Tibial artery (tissue), 4 donors: ENCODE data around the gene PCSK5.

ENCODE experiments used
- DNase-seq, 2 donors: peaks; one replicate each; pipeline ENCODE4 v3.0.0-alpha.2; 2019
- H3K27ac ChIP-seq, 2 donors: fragments of 200-600 bp; sonication (generic) in 1 of 2; 1 replicate in 1 of 2; 2 replicates in 1 of 2; pipeline ENCODE4 v1.5.1; 2018 to 2019; ENCODE audit warnings: mild to moderate bottlenecking in 1 of 2
- H3K27me3 ChIP-seq, 2 donors: fragments of 200-600 bp; sonication (generic) in 1 of 2; one replicate each; pipeline versions ENCODE4 v1.5.1 to v1.6.0; 2016 to 2019
- H3K36me3 ChIP-seq, 3 donors: fragments of 200-600 bp; sonication (generic) in 2 of 3; one replicate each; pipeline ENCODE4 v1.5.1; 2016 to 2019; ENCODE audit warnings: mild to moderate bottlenecking in 2 of 3
- H3K4me1 ChIP-seq, 4 donors: fragments of 200-600 bp; sonication (generic) in 2 of 4; 1 replicate in 3 of 4; 2 replicates in 1 of 4; pipeline ENCODE4 v1.5.1; 2016 to 2019
- H3K4me3 ChIP-seq, 2 donors: fragments of 200-600 bp; sonication (generic) in 1 of 2; 1 replicate in 1 of 2; 2 replicates in 1 of 2; pipeline ENCODE4 v1.5.1; 2018 to 2019; ENCODE audit warnings: mild to moderate bottlenecking in 2 of 2
- H3K9me3 ChIP-seq, 3 donors: fragments of 200-600 bp; sonication (generic) in 1 of 3; one replicate each; pipeline ENCODE4 v1.5.1; 2016 to 2019
- intact Hi-C: fragments of 100-400 bp; cut with DNase I; formaldehyde crosslinking; loops from one replicate; pipeline ENCODE4 v1.15.0; 2023; ENCODE audit warnings: low total_unique reads
- TF ChIP-seq, protein P1 (sequence below), 2 experiments: fragments of 200-600 bp in 1 of 2; fragments of 450-650 bp in 1 of 2; IDR thresholded peaks; one replicate each; pipeline ENCODE4 v1.5.1; 2017 to 2019; ENCODE audit warnings: antibody characterized with exemption in 2 of 2, mild to moderate bottlenecking in 1 of 2, moderate library complexity in 1 of 2

Gene PCSK5

GRCh38 chr9:75906531-75906930 lies 16.1 kb downstream of the PCSK5 start:
- peaks cover 0 to 33% (median 6%) of the 10 kb centered on the region in 4 donors for H3K4me1 ChIP-seq
- intact Hi-C loops = no loop called here
- TF ChIP-seq, protein P1, sequence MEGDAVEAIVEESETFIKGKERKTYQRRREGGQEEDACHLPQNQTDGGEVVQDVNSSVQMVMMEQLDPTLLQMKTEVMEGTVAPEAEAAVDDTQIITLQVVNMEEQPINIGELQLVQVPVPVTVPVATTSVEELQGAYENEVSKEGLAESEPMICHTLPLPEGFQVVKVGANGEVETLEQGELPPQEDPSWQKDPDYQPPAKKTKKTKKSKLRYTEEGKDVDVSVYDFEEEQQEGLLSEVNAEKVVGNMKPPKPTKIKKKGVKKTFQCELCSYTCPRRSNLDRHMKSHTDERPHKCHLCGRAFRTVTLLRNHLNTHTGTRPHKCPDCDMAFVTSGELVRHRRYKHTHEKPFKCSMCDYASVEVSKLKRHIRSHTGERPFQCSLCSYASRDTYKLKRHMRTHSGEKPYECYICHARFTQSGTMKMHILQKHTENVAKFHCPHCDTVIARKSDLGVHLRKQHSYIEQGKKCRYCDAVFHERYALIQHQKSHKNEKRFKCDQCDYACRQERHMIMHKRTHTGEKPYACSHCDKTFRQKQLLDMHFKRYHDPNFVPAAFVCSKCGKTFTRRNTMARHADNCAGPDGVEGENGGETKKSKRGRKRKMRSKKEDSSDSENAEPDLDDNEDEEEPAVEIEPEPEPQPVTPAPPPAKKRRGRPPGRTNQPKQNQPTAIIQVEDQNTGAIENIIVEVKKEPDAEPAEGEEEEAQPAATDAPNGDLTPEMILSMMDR (IDR thresholded peaks at IDR 0.05) = no peak

DNA sequence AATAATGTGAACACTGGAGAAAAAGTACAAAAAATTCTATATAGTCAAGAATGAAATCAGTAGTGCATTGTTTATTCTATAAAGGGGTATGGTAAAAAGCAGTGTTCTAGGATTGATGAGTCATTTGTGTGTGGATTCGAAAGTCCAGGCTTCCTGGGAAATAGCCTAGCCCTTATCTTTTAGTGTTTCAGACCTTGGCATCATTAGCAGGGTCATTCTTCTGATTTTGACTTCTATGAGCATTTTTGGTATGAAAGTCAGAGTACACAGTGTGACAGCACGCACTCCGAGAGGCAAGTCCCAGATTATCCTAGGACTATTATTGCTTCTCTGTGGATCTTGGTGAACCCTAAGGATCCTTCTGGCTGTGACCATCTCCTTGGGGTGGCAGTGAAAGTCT lies 16.9 kb downstream of the PCSK5 start:
- H3K4me3 ChIP-seq = no peak overlapping the region
- intact Hi-C loops = no loop called here
- peaks cover 0 to 33% (median 6%) of the 10 kb centered on the region in 4 donors for H3K4me1 ChIP-seq
- peak overlapping the region; percentile 29 to 48 for H3K27ac ChIP-seq
- TF ChIP-seq, protein P1 (IDR thresholded peaks at IDR 0.05) = no peak
- no peak for DNase-seq
- no peaks in the 10 kb centered on the region for H3K36me3 ChIP-seq
- no peaks in the 10 kb centered on the region for H3K27me3 ChIP-seq
- no peaks in the 10 kb centered on the region for H3K9me3 ChIP-seq

More at GRCh38 chr9:75906531-75906930, 16.1 kb downstream of the PCSK5 start:
- H3K27ac ChIP-seq = peak overlapping the region in 1 of 2 donors; percentile 8
- H3K36me3 ChIP-seq = no peaks in the 10 kb centered on the region
- H3K27me3 ChIP-seq = no peaks in the 10 kb centered on the region
- H3K4me3 ChIP-seq = no peak overlapping the region
- DNase-seq = no peak
- H3K9me3 ChIP-seq = no peaks in the 10 kb centered on the region

DNA sequence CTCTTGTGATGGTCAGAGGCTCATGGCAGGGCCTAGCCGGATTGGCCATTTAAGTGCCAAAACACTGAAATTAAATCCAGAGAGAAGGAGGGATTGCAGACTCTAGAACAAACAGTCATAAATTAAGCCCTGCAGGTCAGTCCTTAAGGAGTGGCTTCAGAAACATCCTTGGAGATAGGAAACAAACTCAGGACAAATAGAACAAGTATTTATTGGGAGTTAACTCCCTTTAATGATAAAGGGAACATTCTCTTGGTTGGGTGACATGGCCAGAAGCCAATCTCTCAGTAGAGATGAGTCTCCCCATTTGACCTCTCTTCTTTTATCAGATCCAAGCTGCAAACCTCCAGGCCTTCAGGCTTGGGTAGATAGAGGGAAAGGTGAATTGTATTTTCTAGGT lies 17.4 kb downstream of the PCSK5 start:
- Histone ChIP-seq H3K27me3 (no peaks in the 10 kb centered on the region), H3K4me1 (peaks cover 0 to 33% (median 6%) of the 10 kb centered on the region in 4 donors), H3K9me3 (no peaks in the 10 kb centered on the region), H3K4me3 (no peak overlapping the region), H3K36me3 (no peaks in the 10 kb centered on the region), H3K27ac (peak overlapping the region; percentile 29 to 48)
- DNase-seq = no peak
- TF ChIP-seq, protein P1 (IDR thresholded peaks at IDR 0.05) = no peak
- intact Hi-C loops = no loop called here

- Histone ChIP-seq H3K4me3 (no peak overlapping the region), H3K27me3 (no peaks in the 10 kb centered on the region), H3K27ac (no peak overlapping the region), H3K9me3 (no peaks in the 10 kb centered on the region), H3K36me3 (no peaks in the 10 kb centered on the region), H3K4me1 (peaks cover 0 to 27% (median 6%) of the 10 kb centered on the region in 4 donors)
- DNase-seq = no peak
- TF ChIP-seq, protein P1 (IDR thresholded peaks at IDR 0.05) = no peak
- intact Hi-C loops = no loop called here
Measured at GRCh38 chr9:75909776-75910175, 19.3 kb downstream of the PCSK5 start.

DNA sequence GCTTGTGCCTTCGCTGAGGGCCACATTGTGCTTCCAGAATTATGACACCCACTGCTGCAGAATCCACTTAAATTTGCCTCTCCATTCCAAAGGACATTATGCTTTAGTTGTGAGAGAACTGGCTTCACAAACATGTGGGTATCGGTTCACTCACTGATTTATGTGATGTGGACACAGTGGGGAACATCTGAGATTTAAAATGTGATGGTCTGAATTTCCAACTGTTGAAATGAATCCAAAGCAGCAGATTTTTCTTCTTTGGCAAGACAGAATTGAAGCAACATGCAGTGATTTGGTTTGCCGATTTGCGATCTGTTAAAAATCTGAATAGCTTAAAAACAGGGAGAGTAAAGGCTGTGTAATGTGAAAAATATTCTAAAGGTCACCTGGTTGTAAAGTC lies 20.3 kb downstream of the PCSK5 start:
- peaks cover 0 to 27% (median 6%) of the 10 kb centered on the region in 4 donors for H3K4me1 ChIP-seq
- no peak overlapping the region for H3K27ac ChIP-seq
- TF ChIP-seq, protein P1 (IDR thresholded peaks at IDR 0.05) = no peak
- no peaks in the 10 kb centered on the region for H3K27me3 ChIP-seq
- H3K9me3 ChIP-seq = no peaks in the 10 kb centered on the region
- no peak overlapping the region for H3K4me3 ChIP-seq
- no peaks in the 10 kb centered on the region for H3K36me3 ChIP-seq
- no peak for DNase-seq
- intact Hi-C loops = no loop called here

GRCh38 chr9:75911390-75911789 lies 20.9 kb downstream of the PCSK5 start:
- H3K9me3 ChIP-seq = no peaks in the 10 kb centered on the region
- H3K4me1 ChIP-seq = peaks cover 0 to 21% (median 6%) of the 10 kb centered on the region in 4 donors
- intact Hi-C loops = no loop called here
- no peaks in the 10 kb centered on the region for H3K36me3 ChIP-seq
- no peak for DNase-seq
- no peak overlapping the region for H3K4me3 ChIP-seq
- no peak overlapping the region for H3K27ac ChIP-seq
- TF ChIP-seq, protein P1 (IDR thresholded peaks at IDR 0.05) = no peak
- no peaks in the 10 kb centered on the region for H3K27me3 ChIP-seq
